ENCODE results near the gene KCNK17. TPM values are rescaled to one million over a fixed set of nuclear protein-coding genes. Genes with fewer than 3 reads are reported as not detected.

The KCNK17 gene
- total and polyA plus RNA-seq, 7 donors, result 0.04 TPM; not detected in 6

GRCh38 chr6:39298061-39298460 lies 16.2 kb downstream of the KCNK17 start:
- peaks cover 0 to under 1% (median 0%) of the 10 kb centered on the region in 3 donors for H3K27me3 ChIP-seq (ENCODE audit: insufficient read depth in 3 of 3, low read length in 2 of 3)
- peak; percentile 42 to 43 for DNase-seq
- no peak for ATAC-seq

GRCh38 chr6:39296745-39297640 lies 17.2 kb downstream of the KCNK17 start:
- ATAC-seq (peak; percentile 37 to 80 (median 56)), DNase-seq (peak; percentile 76 to 81)
- WGBS, 3 donors, result 27 to 29% (median 29%) methylated on average over 18 of the region's 18 CpGs
- Histone ChIP-seq H3K4me1 (no peaks in the 10 kb centered on the region), H3K27ac (no peak overlapping the region), H3K27me3 (ENCODE audit: insufficient read depth in 3 of 3, low read length in 2 of 3) (peaks cover 0 to 5% (median 0%) of the 10 kb centered on the region in 3 donors), H3K9me3 (no peaks in the 10 kb centered on the region), H3K4me3 (no peak overlapping the region), H3K36me3 (ENCODE audit: insufficient read depth in 1 of 2, low read depth in 1 of 2) (no peaks in the 10 kb centered on the region)
- intact Hi-C loops (cut with DNase I), result no loop called here
- no peak for TF ChIP-seq CTCF (IDR thresholded peaks at IDR 0.05)

More at GRCh38 chr6:39298061-39298460, 16.2 kb downstream of the KCNK17 start:
- no peaks in the 10 kb centered on the region for H3K36me3 ChIP-seq (ENCODE audit: insufficient read depth in 1 of 2, low read depth in 1 of 2)
- H3K4me3 ChIP-seq, result no peak overlapping the region
- WGBS, 3 donors, result 77 to 83% (median 78%) methylated on average over 10 of the region's 10 CpGs
- H3K9me3 ChIP-seq, result no peaks in the 10 kb centered on the region
- intact Hi-C loops (cut with DNase I), result no loop called here
- no peak overlapping the region for H3K27ac ChIP-seq
- H3K4me1 ChIP-seq, result no peaks in the 10 kb centered on the region
- TF ChIP-seq CTCF (IDR thresholded peaks at IDR 0.05), result no peak

GRCh38 chr6:39295611-39296011 lies 18.6 kb downstream of the KCNK17 start:
- no peak for ATAC-seq
- Histone ChIP-seq H3K9me3 (no peaks in the 10 kb centered on the region), H3K27me3 (ENCODE audit: insufficient read depth in 3 of 3, low read length in 2 of 3) (peaks cover 0 to 5% (median 0%) of the 10 kb centered on the region in 3 donors), H3K4me3 (no peak overlapping the region), H3K36me3 (ENCODE audit: insufficient read depth in 1 of 2, low read depth in 1 of 2) (no peaks in the 10 kb centered on the region), H3K4me1 (no peaks in the 10 kb centered on the region), H3K27ac (no peak overlapping the region)
- DNase-seq, result peak; percentile 54 to 71
- intact Hi-C loops (cut with DNase I), result no loop called here
- no peak for TF ChIP-seq CTCF (IDR thresholded peaks at IDR 0.05)
- WGBS, 3 donors, result 59 to 70% (median 59%) methylated on average over 5 of the region's 5 CpGs

- no peaks in the 10 kb centered on the region for H3K36me3 ChIP-seq (ENCODE audit: insufficient read depth in 1 of 2, low read depth in 1 of 2)
- 65 to 69% (median 66%) methylated on average over 1 of the region's 1 CpG for WGBS, 3 donors
- H3K4me3 ChIP-seq, result no peak overlapping the region
- ATAC-seq, result no peak
- intact Hi-C loops (cut with DNase I), result no loop called here
- DNase-seq, result no peak
- H3K27me3 ChIP-seq (ENCODE audit: insufficient read depth in 3 of 3, low read length in 2 of 3), result peaks cover 0 to 5% (median 0%) of the 10 kb centered on the region in 3 donors
- no peak overlapping the region for H3K27ac ChIP-seq
- no peaks in the 10 kb centered on the region for H3K4me1 ChIP-seq
- H3K9me3 ChIP-seq, result no peaks in the 10 kb centered on the region
- no peak for TF ChIP-seq CTCF (IDR thresholded peaks at IDR 0.05)
Measured at GRCh38 chr6:39294899-39295298, 19.3 kb downstream of the KCNK17 start.
